AG09309 (cell line): ENCODE measurements around the gene COL12A1.

Source experiments
- DNase-seq: peaks from one replicate; pipeline ENCODE4 v3.0.0-alpha.2; 2010; ENCODE audit warnings: low read depth
- H3K4me3 ChIP-seq: 2 replicates; pipeline ENCODE4 v1.5.1; 2011; ENCODE audit warnings: mild to moderate bottlenecking, low read depth, low read length, moderate library complexity; ENCODE audit not compliant: control insufficient read depth
- TF ChIP-seq, protein P1 (sequence below): IDR thresholded peaks from 2 replicates; pipeline ENCODE4 v1.5.1; 2011; ENCODE audit warnings: mild to moderate bottlenecking, low read depth, low read length, inconsistent platforms; ENCODE audit not compliant: insufficient read depth, control insufficient read depth; ENCODE audit errors: missing control alignments

Gene COL12A1

DNA sequence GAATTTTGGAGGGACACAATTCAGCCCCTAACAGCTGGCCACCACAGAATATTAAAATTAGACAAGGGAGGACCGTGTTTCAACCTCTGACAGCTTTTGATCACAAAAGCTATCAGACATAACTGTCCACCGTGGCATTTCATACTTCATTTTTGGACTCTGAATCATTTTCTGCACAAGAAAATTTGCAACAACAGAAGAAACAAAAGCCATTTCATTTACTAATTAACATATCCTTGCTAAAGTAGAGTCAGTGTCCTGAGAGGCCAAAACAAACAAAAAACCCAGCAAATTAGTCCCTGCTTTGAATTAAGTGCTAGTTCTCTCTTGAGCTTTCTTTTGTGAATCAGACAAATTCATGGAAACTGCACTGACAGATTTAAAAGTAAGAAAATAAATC is 17.6 kb upstream of the COL12A1 start:
- TF ChIP-seq, protein P1, sequence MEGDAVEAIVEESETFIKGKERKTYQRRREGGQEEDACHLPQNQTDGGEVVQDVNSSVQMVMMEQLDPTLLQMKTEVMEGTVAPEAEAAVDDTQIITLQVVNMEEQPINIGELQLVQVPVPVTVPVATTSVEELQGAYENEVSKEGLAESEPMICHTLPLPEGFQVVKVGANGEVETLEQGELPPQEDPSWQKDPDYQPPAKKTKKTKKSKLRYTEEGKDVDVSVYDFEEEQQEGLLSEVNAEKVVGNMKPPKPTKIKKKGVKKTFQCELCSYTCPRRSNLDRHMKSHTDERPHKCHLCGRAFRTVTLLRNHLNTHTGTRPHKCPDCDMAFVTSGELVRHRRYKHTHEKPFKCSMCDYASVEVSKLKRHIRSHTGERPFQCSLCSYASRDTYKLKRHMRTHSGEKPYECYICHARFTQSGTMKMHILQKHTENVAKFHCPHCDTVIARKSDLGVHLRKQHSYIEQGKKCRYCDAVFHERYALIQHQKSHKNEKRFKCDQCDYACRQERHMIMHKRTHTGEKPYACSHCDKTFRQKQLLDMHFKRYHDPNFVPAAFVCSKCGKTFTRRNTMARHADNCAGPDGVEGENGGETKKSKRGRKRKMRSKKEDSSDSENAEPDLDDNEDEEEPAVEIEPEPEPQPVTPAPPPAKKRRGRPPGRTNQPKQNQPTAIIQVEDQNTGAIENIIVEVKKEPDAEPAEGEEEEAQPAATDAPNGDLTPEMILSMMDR = no peak
- no peak for DNase-seq

DNA sequence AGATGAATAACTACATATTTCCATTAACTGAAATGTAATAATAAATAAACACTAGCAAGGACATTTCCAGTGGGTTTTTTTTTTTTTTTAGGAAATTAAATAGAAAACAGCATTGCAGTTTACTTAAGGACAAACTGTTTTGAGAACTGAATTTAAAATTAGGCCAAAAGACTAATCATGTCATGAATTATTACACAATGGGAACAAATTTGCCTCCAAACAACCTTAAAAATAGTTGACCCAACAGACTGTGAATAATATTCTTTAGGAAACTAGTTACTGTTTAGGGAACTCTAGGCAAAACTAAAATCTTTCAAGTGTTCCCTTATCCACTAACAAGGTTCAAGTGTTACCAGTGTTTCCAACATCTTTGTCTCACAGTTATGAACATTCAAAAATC is 16.4 kb upstream of the COL12A1 start:
- H3K4me3 ChIP-seq = no peak overlapping the region
- no peak for DNase-seq
- TF ChIP-seq, protein P1 = no peak

More for the DNA sequence above, 17.6 kb upstream of the COL12A1 start:
- H3K4me3 ChIP-seq = no peak overlapping the region

DNA sequence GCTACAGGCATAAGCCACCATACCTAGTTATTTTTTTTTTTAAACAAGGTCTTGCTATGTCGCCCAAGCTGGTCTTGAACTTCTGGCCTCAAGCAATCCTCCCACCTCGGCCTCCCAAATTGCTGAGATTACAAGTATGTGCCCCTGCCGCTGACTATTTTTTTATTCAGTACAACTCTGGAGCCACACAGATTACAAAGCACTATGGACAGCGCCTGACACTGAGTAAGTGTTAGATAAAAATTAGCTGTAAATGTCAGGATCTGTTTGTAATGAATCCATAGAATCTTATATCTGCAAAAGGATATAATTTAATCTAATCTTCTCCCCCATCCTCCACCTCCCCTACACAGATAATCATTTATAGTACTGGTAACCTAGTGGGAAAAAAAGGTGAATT is 15.3 kb upstream of the COL12A1 start:
- DNase-seq = no peak
- no peak overlapping the region for H3K4me3 ChIP-seq
- TF ChIP-seq, protein P1 = no peak

DNA sequence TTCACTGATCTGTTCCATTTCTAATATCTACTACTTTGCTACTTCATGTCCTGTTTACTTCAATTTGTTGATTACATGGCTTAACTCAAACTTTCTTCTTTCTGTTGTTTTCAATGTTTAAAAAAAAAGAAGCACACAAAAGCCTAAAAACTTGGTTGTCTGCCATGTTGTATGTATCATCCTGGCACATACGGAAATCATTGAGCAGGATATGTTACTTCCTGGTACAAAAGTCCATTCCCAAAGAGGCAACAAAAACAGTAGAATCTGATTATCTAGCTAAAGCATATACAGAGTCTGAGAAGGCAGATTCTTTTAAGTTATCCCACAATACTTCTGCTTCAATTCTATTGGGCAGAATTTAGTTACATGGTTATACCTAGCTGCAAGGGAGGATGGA is 14.5 kb upstream of the COL12A1 start:
- TF ChIP-seq, protein P1 = no peak
- DNase-seq = no peak
- no peak overlapping the region for H3K4me3 ChIP-seq

DNA sequence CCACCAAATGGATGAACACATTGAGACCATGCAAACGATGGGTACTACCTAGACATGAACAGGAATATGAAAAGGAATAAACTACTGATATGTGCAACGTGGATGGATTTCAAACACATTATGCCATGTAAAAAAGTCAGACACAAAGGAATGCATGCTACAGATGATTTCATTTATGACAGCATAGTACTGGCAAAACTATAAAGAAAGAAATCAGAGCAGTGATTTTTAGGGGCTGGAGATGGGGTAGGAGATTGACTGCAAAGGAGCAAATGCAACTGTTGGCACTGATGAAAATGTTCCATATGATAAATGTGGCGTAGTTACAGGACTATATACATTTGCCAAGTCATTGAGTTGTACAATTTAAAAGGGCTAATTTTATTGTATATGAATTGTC is 13.4 kb upstream of the COL12A1 start:
- H3K4me3 ChIP-seq = no peak overlapping the region
- TF ChIP-seq, protein P1 = no peak
- no peak for DNase-seq

DNA sequence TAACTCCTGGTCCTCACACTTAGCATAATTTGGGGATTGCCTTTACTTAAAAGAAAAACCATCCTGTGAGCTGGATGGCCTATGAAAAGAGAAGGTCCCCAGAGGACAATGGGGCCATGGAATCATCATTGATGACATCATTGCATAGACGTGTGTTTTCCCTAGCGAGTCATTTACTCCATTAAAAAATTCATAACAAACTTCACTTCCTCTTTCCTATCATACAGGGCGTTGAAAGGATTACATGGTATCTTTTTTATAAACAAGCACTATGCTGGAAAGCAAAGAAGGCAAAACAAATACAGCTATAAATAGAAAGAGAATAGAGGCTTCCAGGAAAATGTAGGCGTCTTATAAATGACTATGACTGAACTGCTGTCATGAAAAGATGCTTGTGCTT is 11.3 kb upstream of the COL12A1 start:
- TF ChIP-seq, protein P1 = no peak
- no peak overlapping the region for H3K4me3 ChIP-seq
- DNase-seq = no peak

DNA sequence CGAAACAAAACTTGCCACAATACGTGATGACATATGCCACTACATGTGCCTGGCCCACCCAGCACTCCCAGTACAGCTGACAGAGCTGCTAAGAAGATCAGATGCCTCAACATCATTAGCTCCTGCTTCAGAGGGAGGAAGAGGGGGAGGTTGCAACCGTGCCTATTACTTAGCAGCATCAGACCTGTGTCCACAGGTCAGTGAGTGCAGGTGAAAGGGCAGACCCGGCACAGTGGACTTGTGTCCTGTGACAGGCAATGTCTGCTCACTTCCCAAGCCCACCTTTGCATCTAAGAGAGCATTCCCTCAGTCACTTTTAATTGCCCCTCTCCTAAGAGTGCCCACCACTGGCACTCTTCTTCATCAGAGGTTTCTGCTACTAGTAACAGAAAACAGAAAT is 9.4 kb upstream of the COL12A1 start:
- TF ChIP-seq, protein P1 = no peak
- H3K4me3 ChIP-seq = no peak overlapping the region
- no peak for DNase-seq
